ENCODE data around the gene AP4E1. TPM values are rescaled to one million over a fixed set of nuclear protein-coding genes. Genes with fewer than 3 reads are reported as not detected.

Gene AP4E1
- total RNA-seq, 2 donors from 2014 or later: 6.1 to 9.2 TPM

GRCh38 chr15:50886611-50887345, 21.7 kb upstream of the AP4E1 start:
- 96% methylated on average over 2 of the region's 2 CpGs for WGBS
- Histone ChIP-seq H3K27ac (no peak overlapping the region), H3K9me3 (no peaks in the 10 kb centered on the region), H3K36me3 (no peaks in the 10 kb centered on the region), H3K27me3 (replicated peaks; ENCODE audit: insufficient read depth) (no peaks in the 10 kb centered on the region), H3K4me1 (replicated peaks) (no peaks in the 10 kb centered on the region), H3K4me3 (no peak overlapping the region)
- intact Hi-C loops (cut with DNase I): no loop called here
- TF ChIP-seq CTCF (IDR thresholded peaks at IDR 0.05) (no peak), POLR2AphosphoS5 (IDR thresholded peaks at IDR 0.05) (no peak), POLR2A (IDR thresholded peaks at IDR 0.05) (no peak)
- DNase-seq (ENCODE audit: low spot score): no peak

GRCh38 chr15:50888054-50888453, 20.4 kb upstream of the AP4E1 start:
- Histone ChIP-seq H3K27ac (no peak overlapping the region), H3K4me3 (no peak overlapping the region), H3K4me1 (replicated peaks) (no peaks in the 10 kb centered on the region), H3K9me3 (no peaks in the 10 kb centered on the region), H3K36me3 (no peaks in the 10 kb centered on the region), H3K27me3 (replicated peaks; ENCODE audit: insufficient read depth) (no peaks in the 10 kb centered on the region)
- intact Hi-C loops (cut with DNase I): no loop called here
- WGBS: 63% methylated on average over 3 of the region's 3 CpGs
- DNase-seq (ENCODE audit: low spot score): no peak
- TF ChIP-seq POLR2AphosphoS5 (IDR thresholded peaks at IDR 0.05): no peak
- no peak for TF ChIP-seq CTCF (IDR thresholded peaks at IDR 0.05)
- TF ChIP-seq POLR2A (IDR thresholded peaks at IDR 0.05): no peak

- H3K4me3 ChIP-seq: no peak overlapping the region
- no peak for DNase-seq (ENCODE audit: low spot score)
- no peak overlapping the region for H3K27ac ChIP-seq
- H3K27me3 ChIP-seq (replicated peaks; ENCODE audit: insufficient read depth): no peaks in the 10 kb centered on the region
- TF ChIP-seq POLR2A (IDR thresholded peaks at IDR 0.05): no peak
- TF ChIP-seq POLR2AphosphoS5 (IDR thresholded peaks at IDR 0.05): no peak
- no peak for TF ChIP-seq CTCF (IDR thresholded peaks at IDR 0.05)
- H3K9me3 ChIP-seq: no peaks in the 10 kb centered on the region
- no peaks in the 10 kb centered on the region for H3K36me3 ChIP-seq
- intact Hi-C loops (cut with DNase I): no loop called here
- no peaks in the 10 kb centered on the region for H3K4me1 ChIP-seq (replicated peaks)
- 97% methylated on average over 9 of the region's 9 CpGs for WGBS
Observed at GRCh38 chr15:50889589-50889988, 18.9 kb upstream of the AP4E1 start.

GRCh38 chr15:50890751-50891150, 17.7 kb upstream of the AP4E1 start:
- Histone ChIP-seq H3K27ac (no peak overlapping the region), H3K4me3 (no peak overlapping the region), H3K4me1 (replicated peaks) (no peaks in the 10 kb centered on the region), H3K27me3 (replicated peaks; ENCODE audit: insufficient read depth) (no peaks in the 10 kb centered on the region), H3K9me3 (no peaks in the 10 kb centered on the region), H3K36me3 (no peaks in the 10 kb centered on the region)
- no peak for DNase-seq (ENCODE audit: low spot score)
- no peak for TF ChIP-seq CTCF (IDR thresholded peaks at IDR 0.05)
- no peak for TF ChIP-seq POLR2A (IDR thresholded peaks at IDR 0.05)
- TF ChIP-seq POLR2AphosphoS5 (IDR thresholded peaks at IDR 0.05): no peak
- intact Hi-C loops (cut with DNase I): no loop called here
- WGBS: 75% methylated on average over 5 of the region's 5 CpGs

GRCh38 chr15:50891159-50891558, 17.3 kb upstream of the AP4E1 start:
- H3K4me1 ChIP-seq (replicated peaks): no peaks in the 10 kb centered on the region
- no peaks in the 10 kb centered on the region for H3K9me3 ChIP-seq
- H3K27me3 ChIP-seq (replicated peaks; ENCODE audit: insufficient read depth): no peaks in the 10 kb centered on the region
- no peaks in the 10 kb centered on the region for H3K36me3 ChIP-seq
- no peak overlapping the region for H3K4me3 ChIP-seq
- 100% methylated on average over 1 of the region's 1 CpG for WGBS
- TF ChIP-seq CTCF (IDR thresholded peaks at IDR 0.05) (no peak), POLR2AphosphoS5 (IDR thresholded peaks at IDR 0.05) (no peak), POLR2A (IDR thresholded peaks at IDR 0.05) (no peak)
- DNase-seq (ENCODE audit: low spot score): no peak
- H3K27ac ChIP-seq: no peak overlapping the region
- intact Hi-C loops (cut with DNase I): no loop called here
